Adrenal gland (tissue), 12 donors: ENCODE measurements around the gene RTL10. TPM values are rescaled to one million over a fixed set of nuclear protein-coding genes. Genes with fewer than 3 reads are reported as not detected.

Experiments used
- DNase-seq, 7 donors: peaks; one replicate each; pipeline ENCODE4 v3.0.0-alpha.2; 2019 to 2020
- H3K27ac ChIP-seq, 5 donors: fragments of 200-600 bp; sonication (generic) in 4 of 5; 1 replicate in 3 of 5; 2 replicates in 2 of 5; pipeline versions ENCODE4 v1.5.1 to v1.8.0; 2016 to 2020; ENCODE audit warnings: mild to moderate bottlenecking in 1 of 5
- H3K27me3 ChIP-seq: fragments of 200-600 bp; 2 replicates; pipeline ENCODE4 v1.8.0; 2021
- H3K36me3 ChIP-seq, 2 donors: fragments of 200-600 bp; replicated peaks in 1 of 2; 1 replicate in 1 of 2; 2 replicates in 1 of 2; pipeline versions ENCODE4 v1.5.1 to v1.8.0; 2018 to 2022
- H3K4me1 ChIP-seq, 2 donors: fragments of 200-600 bp; replicated peaks in 1 of 2; 1 replicate in 1 of 2; 2 replicates in 1 of 2; pipeline versions ENCODE4 v1.5.1 to v1.8.0; 2018 to 2021
- H3K4me3 ChIP-seq, 4 donors: fragments of 200-600 bp; sonication (generic) in 3 of 4; one replicate each; pipeline ENCODE4 v1.5.1; 2016 to 2018
- H3K9me3 ChIP-seq, 3 donors: fragments of 200-600 bp; sonication (generic) in 1 of 3; replicated peaks in 1 of 3; 1 replicate in 2 of 3; 2 replicates in 1 of 3; pipeline versions ENCODE4 v1.5.1 to v1.8.0; 2016 to 2021
- CTCF ChIP-seq, 6 experiments: fragments of 450-650 bp in 4 of 6; fragments of 200-600 bp in 2 of 6; sonication (generic) in 1 of 6; IDR thresholded peaks; 1 replicate in 5 of 6; 2 replicates in 1 of 6; pipeline versions ENCODE4 v1.5.1 to v1.8.0; 2016 to 2021; ENCODE audit warnings: antibody characterized with exemption in 6 of 6, mild to moderate bottlenecking in 2 of 6, moderate library complexity in 1 of 6
- POLR2A ChIP-seq, 2 donors: fragments of 450-650 bp; IDR thresholded peaks; one replicate each; pipeline ENCODE4 v1.6.1; 2017; ENCODE audit warnings: antibody characterized with exemption in 2 of 2, mild to moderate bottlenecking in 2 of 2, moderate library complexity in 1 of 2
- WGBS, 4 donors: extraction: QIAGEN DNeasy Blood & Tissue Kit in 2 of 4; methylation state at CpG; one replicate each; pipeline versions ENCODE4 v1.1.5 to v1.1.7; 2013 to 2017; 5-methylcytosine and 5-hydroxymethylcytosine counted together
- intact Hi-C, 2 donors: fragments of 100-400 bp; cut with DNase I; formaldehyde crosslinking; loops; one replicate each; pipeline versions ENCODE4 v1.14.1 to v1.15.0; 2022 to 2023
- polyA plus RNA-seq, 3 donors: library from polyadenylated mRNA; stranded (reverse); fragments of 200-250 nt in 2 of 3; fragments of 350-450 nt in 1 of 3; fragmentation: Illumina TruSeq in 1 of 3; extraction: RNeasy Lipid Tissue Mini Kit (QIAGEN cat#74804) in 1 of 3; gene quantifications; one replicate each; pipeline ENCODE4 v1.2.3, GENCODE V29; 2013 to 2014
- total RNA-seq, 9 donors: library from RNA; depleted of rRNA in 4 of 9; stranded (reverse); fragments of >200 nt in 4 of 9; fragments of 120-200 nt in 1 of 9; fragmentation: NEBNext Ultra II Directional in 1 of 9; extraction: Animal tissue kit (Norgen Biotek cat#: 25700) in 1 of 9; gene quantifications; one replicate each; pipeline versions ENCODE4 v1.1.0 to v1.2.4, GENCODE V29; 2013 to 2023
- donor health status: healthy with polysubstance abuse.
- donor health status: Bipolar disorder and iron deficiency.
- donor health status: DM: yes; HTN: yes; CAD: no.
- donor health status: DM: no; HTN: no; CAD: no.
- donor health status: DM: no; HTN: no; CAD: no.
- donor health status: DM: yes; HTN: yes; CAD: no.

Gene RTL10
- total and polyA plus RNA-seq, 12 donors: 5.5 to 17.5 (median 11.7) TPM

DNA sequence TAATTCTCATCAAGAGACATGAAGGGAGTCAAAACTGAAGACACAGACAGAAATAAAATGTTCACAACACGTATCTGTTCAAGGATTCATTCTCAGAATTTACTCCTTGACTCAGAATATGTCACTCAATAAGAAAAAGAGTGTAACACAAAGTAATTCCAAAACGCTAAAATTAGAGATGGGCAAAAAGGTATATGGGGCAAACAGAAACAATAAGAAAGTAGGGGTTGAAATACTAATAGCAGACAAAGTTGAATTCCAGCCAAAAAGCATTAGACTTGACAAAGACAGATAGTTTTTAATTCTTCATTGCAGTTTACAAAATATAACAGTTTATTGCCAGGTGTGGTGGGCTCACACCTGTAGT is 26.7 kb downstream of the RTL10 start:
- H3K9me3 ChIP-seq: no peaks in the 10 kb centered on the region
- no peaks in the 10 kb centered on the region for H3K4me1 ChIP-seq
- intact Hi-C loops: no loop called here
- no peak for DNase-seq
- H3K27ac ChIP-seq: no peak overlapping the region
- H3K4me3 ChIP-seq: no peak overlapping the region
- WGBS, 4 donors: 86 to 89% (median 86%) methylated on average over 2 of the region's 2 CpGs
- no peaks in the 10 kb centered on the region for H3K36me3 ChIP-seq
- TF ChIP-seq POLR2A (IDR thresholded peaks at IDR 0.05) (no peak), CTCF (IDR thresholded peaks at IDR 0.05) (no peak)
- no peaks in the 10 kb centered on the region for H3K27me3 ChIP-seq

GRCh38 chr22:19827341-19828034 is 27.2 kb downstream of the RTL10 start:
- WGBS, 4 donors: 75 to 88% (median 85%) methylated on average over 10 of the region's 10 CpGs
- H3K36me3 ChIP-seq: no peaks in the 10 kb centered on the region
- no peak overlapping the region for H3K27ac ChIP-seq
- H3K4me3 ChIP-seq: no peak overlapping the region
- DNase-seq: no peak
- TF ChIP-seq POLR2A (IDR thresholded peaks at IDR 0.05) (no peak), CTCF (IDR thresholded peaks at IDR 0.05) (no peak)
- H3K27me3 ChIP-seq: no peaks in the 10 kb centered on the region
- H3K9me3 ChIP-seq: no peaks in the 10 kb centered on the region
- H3K4me1 ChIP-seq: no peaks in the 10 kb centered on the region
- intact Hi-C loops: no loop called here

- WGBS, 4 donors: 46 to 95% (median 51%) methylated on average over 2 of the region's 2 CpGs
- TF ChIP-seq CTCF (IDR thresholded peaks at IDR 0.05): no peak
- TF ChIP-seq POLR2A (IDR thresholded peaks at IDR 0.05): no peak
- no peak overlapping the region for H3K27ac ChIP-seq
- no peaks in the 10 kb centered on the region for H3K4me1 ChIP-seq
- no peaks in the 10 kb centered on the region for H3K9me3 ChIP-seq
- H3K36me3 ChIP-seq: no peaks in the 10 kb centered on the region
- no peak overlapping the region for H3K4me3 ChIP-seq
- H3K27me3 ChIP-seq: no peaks in the 10 kb centered on the region
- DNase-seq: peak in 1 of 7 donors; percentile 13
- intact Hi-C loops: no loop called here
These were observed 28.1 kb downstream of the RTL10 start for GRCh38 chr22:19826619-19826950.

GRCh38 chr22:19825904-19826618 is 28.6 kb downstream of the RTL10 start:
- TF ChIP-seq POLR2A (IDR thresholded peaks at IDR 0.05) (no peak), CTCF (IDR thresholded peaks at IDR 0.05) (no peak)
- Histone ChIP-seq H3K27ac (no peak overlapping the region), H3K9me3 (no peaks in the 10 kb centered on the region), H3K27me3 (no peaks in the 10 kb centered on the region), H3K4me1 (no peaks in the 10 kb centered on the region), H3K36me3 (no peaks in the 10 kb centered on the region), H3K4me3 (no peak overlapping the region)
- 88 to 90% (median 89%) methylated on average over 7 of the region's 7 CpGs for WGBS, 4 donors
- DNase-seq: peak in 4 of 7 donors; percentile 2 to 33 (median 10)
- intact Hi-C loops: no loop called here
